Psoas muscle (tissue), 8 donors: ENCODE data around the gene P3H4. TPM values are rescaled to one million over a fixed set of nuclear protein-coding genes. Genes with fewer than 3 reads are reported as not detected.
"Not testable (repeated sequence)": the region's sequence is repeated elsewhere in the genome, so short reads cannot be mapped to it uniquely, and the experiment has no call there.

Source experiments
- ATAC-seq, 4 donors: fragments of 200-7000 bp; cut with Tn5 transposase; one replicate each; pipeline ENCODE4 v1.9.1; 2020; ENCODE audit warnings: moderate library complexity in 3 of 4, mild to moderate bottlenecking in 2 of 4
- DNase-seq, 2 donors: peaks; one replicate each; pipeline ENCODE4 v3.0.0-alpha.2; 2020
- H3K27ac ChIP-seq: fragments of 200-600 bp; one replicate; pipeline ENCODE4 v1.8.0; 2022
- H3K27me3 ChIP-seq, 3 donors: fragments of 200-600 bp in 1 of 3; one replicate each; pipeline versions ENCODE4 v1.6.1 to v1.8.0; 2013 to 2022; ENCODE audit warnings: low read length in 2 of 3, mild to moderate bottlenecking in 2 of 3, moderate library complexity in 1 of 3; ENCODE audit not compliant: insufficient read depth in 3 of 3
- H3K36me3 ChIP-seq, 2 donors: fragments of 200-600 bp in 1 of 2; one replicate each; pipeline versions ENCODE4 v1.6.1 to v1.8.0; 2013 to 2022; ENCODE audit warnings: low read depth in 1 of 2, mild to moderate bottlenecking in 1 of 2, moderate library complexity in 1 of 2; ENCODE audit not compliant: insufficient read depth in 1 of 2
- H3K4me1 ChIP-seq: fragments of 200-600 bp; one replicate; pipeline ENCODE4 v1.8.0; 2022
- H3K4me3 ChIP-seq: fragments of 200-600 bp; one replicate; pipeline ENCODE4 v1.8.0; 2022; ENCODE audit warnings: mild to moderate bottlenecking
- H3K9me3 ChIP-seq: fragments of 200-600 bp; one replicate; pipeline ENCODE4 v1.8.0; 2022
- CTCF ChIP-seq: fragments of 200-600 bp; IDR thresholded peaks from one replicate; pipeline ENCODE4 v1.8.0; 2022; ENCODE audit warnings: antibody characterized with exemption
- WGBS, 3 donors: extraction: QIAGEN DNeasy Blood & Tissue Kit; methylation state at CpG; one replicate each; pipeline versions ENCODE4 v1.1.6 to v1.1.7; 2013; 5-methylcytosine and 5-hydroxymethylcytosine counted together
- intact Hi-C, 2 donors: fragments of 100-400 bp; cut with DNase I; formaldehyde crosslinking; loops; one replicate each; pipeline versions ENCODE4 v1.11.0 to v1.14.2; 2022
- polyA plus RNA-seq, 3 donors: library from polyadenylated mRNA; stranded (reverse); fragments of 200-250 nt; gene quantifications; one replicate each; pipeline ENCODE4 v1.2.3, GENCODE V29; 2013
- total RNA-seq, 4 donors: library from RNA; stranded (reverse); fragmentation: NEBNext Ultra II Directional in 2 of 4; extraction: Animal tissue kit (Norgen Biotek cat#: 25700) in 2 of 4; gene quantifications; one replicate each; pipeline versions ENCODE4 v1.2.1 to v1.2.4, GENCODE V29; 2021 to 2023
- donor health status: healthy with polysubstance abuse.
- donor health status: DM: no; HTN: no; CAD: no; lungs with moderate emphysema.
- donor health status: Bipolar disorder and iron deficiency.
- donor health status: healthy.
- donor health status: DM: yes; HTN: yes; CAD: no.
- donor health status: DM: no; HTN: no; CAD: no.
- donor health status: DM: no; HTN: no; CAD: no.
- donor health status: DM: yes; HTN: yes; CAD: no.

Gene P3H4
- total and polyA plus RNA-seq, 7 donors, result 0.58 to 3.4 (median 1.7) TPM

GRCh38 chr17:41848788-41849187, 37.0 kb upstream of the P3H4 start:
- no peak for ATAC-seq
- no peak for TF ChIP-seq CTCF

GRCh38 chr17:41844971-41845370, 33.2 kb upstream of the P3H4 start:
- Histone ChIP-seq H3K27ac (no peak overlapping the region), H3K9me3 (no peaks in the 10 kb centered on the region), H3K4me1 (no peaks in the 10 kb centered on the region), H3K4me3 (no peak overlapping the region), H3K27me3 (no peaks in the 10 kb centered on the region), H3K36me3 (no peaks in the 10 kb centered on the region)
- TF ChIP-seq CTCF, result no peak
- ATAC-seq (no peak), DNase-seq (no peak)
- intact Hi-C loops, result no loop called here
- WGBS, 3 donors, result 90 to 96% (median 91%) methylated on average over 6 of the region's 6 CpGs

More at GRCh38 chr17:41848788-41849187, 37.0 kb upstream of the P3H4 start:
- 60 to 78% (median 74%) methylated on average over 4 of the region's 4 CpGs for WGBS, 3 donors
- Histone ChIP-seq H3K9me3 (no peaks in the 10 kb centered on the region), H3K27me3 (no peaks in the 10 kb centered on the region), H3K27ac (no peak overlapping the region), H3K4me1 (peaks cover 19% of the 10 kb centered on the region), H3K36me3 (peaks cover 3 to 10% of the 10 kb centered on the region in 2 donors), H3K4me3 (no peak overlapping the region)
- no peak for DNase-seq
- intact Hi-C loops, result no loop called here

GRCh38 chr17:41840781-41841180, 29.0 kb upstream of the P3H4 start:
- H3K36me3 ChIP-seq, H3K4me1 ChIP-seq, ATAC-seq, intact Hi-C loops, H3K27ac ChIP-seq, H3K9me3 ChIP-seq, H3K27me3 ChIP-seq, H3K4me3 ChIP-seq, DNase-seq: not testable (repeated sequence)
- 91 to 94% (median 92%) methylated on average over 6 of the region's 6 CpGs for WGBS, 3 donors

GRCh38 chr17:41839448-41839847, 27.7 kb upstream of the P3H4 start:
- 86 to 93% (median 91%) methylated on average over 2 of the region's 2 CpGs for WGBS, 3 donors
- DNase-seq, H3K9me3 ChIP-seq, H3K36me3 ChIP-seq, ATAC-seq, H3K27ac ChIP-seq, intact Hi-C loops, H3K27me3 ChIP-seq, H3K4me3 ChIP-seq: not testable (repeated sequence)
- H3K4me1 ChIP-seq, result peaks cover 13% of the 10 kb centered on the region

GRCh38 chr17:41837761-41838538, 26.2 kb upstream of the P3H4 start, which contains the start of gene KLHL10:
KLHL10 (plus strand) TSS chr17:41837825; CDS start chr17:41837933, 108 bp downstream.
- no peak for ATAC-seq
- no peak for DNase-seq
- no peaks in the 10 kb centered on the region for H3K9me3 ChIP-seq
- intact Hi-C loops, result no loop called here
- peaks cover 0 to 11% of the 10 kb centered on the region in 2 donors for H3K36me3 ChIP-seq
- H3K27me3 ChIP-seq, result no peaks in the 10 kb centered on the region
- peaks cover 13% of the 10 kb centered on the region for H3K4me1 ChIP-seq
- TF ChIP-seq CTCF, result no peak
- WGBS, 3 donors, result 92 to 96% (median 95%) methylated on average over 15 of the region's 15 CpGs
- H3K4me3 ChIP-seq, result peak within 1 kb of the TSS; percentile 97
- no peak within 1 kb of the TSS for H3K27ac ChIP-seq
